ENCODE data around the gene CADM3. TPM values are rescaled to one million over a fixed set of nuclear protein-coding genes. Genes with fewer than 3 reads are reported as not detected.
A peak's percentile ranks its signal among the peaks of the same experiment; 100 is the strongest.

CADM3 gene
- total RNA-seq, 2 experiments from 2014 or later = not detected

- Mint-ChIP-seq H3K4me3 (no peak overlapping the region), H3K36me3 (ENCODE audit: low read depth) (no peaks in the 10 kb centered on the region), H3K27ac (no peak overlapping the region), H3K27me3 (peaks cover 54% of the 10 kb centered on the region), H3K4me1 (ENCODE audit: low read depth) (peaks cover 2% of the 10 kb centered on the region), H3K9me3 (no peaks in the 10 kb centered on the region)
- no peak for TF ChIP-seq CTCF (IDR thresholded peaks at IDR 0.05)
- intact Hi-C loops (cut with micrococcal nuclease) = no loop called here
- DNase-seq = no peak
- POLR2A ChIA-PET = no interaction called here
- CTCF ChIA-PET = no interaction called here
- no peak for ATAC-seq
These were observed 16.4 kb downstream of the CADM3 start for GRCh38 chr1:159187647-159188374.

GRCh38 chr1:159188375-159188788 is 17.0 kb downstream of the CADM3 start:
- no peaks in the 10 kb centered on the region for H3K36me3 Mint-ChIP-seq (ENCODE audit: low read depth)
- H3K27ac Mint-ChIP-seq = no peak overlapping the region
- H3K4me3 Mint-ChIP-seq = no peak overlapping the region
- intact Hi-C loops (cut with micrococcal nuclease) = no loop called here
- ChIA-PET POLR2A (no interaction called here), CTCF (no interaction called here)
- peaks cover 2% of the 10 kb centered on the region for H3K4me1 Mint-ChIP-seq (ENCODE audit: low read depth)
- DNase-seq = peak; percentile 27
- peak; percentile 56 for ATAC-seq
- peaks cover 53% of the 10 kb centered on the region for H3K27me3 Mint-ChIP-seq
- TF ChIP-seq CTCF (IDR thresholded peaks at IDR 0.05) = no peak
- H3K9me3 Mint-ChIP-seq = no peaks in the 10 kb centered on the region

DNA sequence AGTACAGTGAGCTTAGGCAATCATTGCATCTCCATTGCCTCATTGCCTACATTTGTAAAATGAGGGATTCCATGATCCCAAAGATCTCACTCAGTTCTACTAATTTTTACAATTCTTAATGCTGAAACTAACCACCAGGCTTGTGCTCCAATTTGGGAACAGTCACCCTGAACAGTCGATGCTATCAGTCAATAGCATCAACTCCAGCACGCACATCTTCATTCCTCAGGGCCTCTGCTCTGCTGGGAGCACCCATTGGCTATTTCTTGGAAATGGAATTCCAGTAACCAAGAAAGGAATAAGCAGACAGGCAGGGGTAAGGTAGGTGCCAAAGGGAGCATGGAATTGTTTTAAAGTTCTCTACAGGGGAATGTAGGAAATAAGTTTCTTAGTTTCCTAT is 19.0 kb downstream of the CADM3 start:
- ChIA-PET CTCF (interaction anchor here (1.8 kb wide), 1 partner anchor 23 kb away, joined by 4 read pairs; no protein-coding TSS in a partner anchor), POLR2A (no interaction called here)
- DNase-seq (no peak), ATAC-seq (no peak)
- Mint-ChIP-seq H3K9me3 (no peaks in the 10 kb centered on the region), H3K4me3 (no peak overlapping the region), H3K4me1 (ENCODE audit: low read depth) (peaks cover 2% of the 10 kb centered on the region), H3K36me3 (ENCODE audit: low read depth) (no peaks in the 10 kb centered on the region), H3K27ac (no peak overlapping the region), H3K27me3 (peaks cover 50% of the 10 kb centered on the region)
- no peak for TF ChIP-seq CTCF (IDR thresholded peaks at IDR 0.05)
- intact Hi-C loops (cut with micrococcal nuclease) = no loop called here

DNA sequence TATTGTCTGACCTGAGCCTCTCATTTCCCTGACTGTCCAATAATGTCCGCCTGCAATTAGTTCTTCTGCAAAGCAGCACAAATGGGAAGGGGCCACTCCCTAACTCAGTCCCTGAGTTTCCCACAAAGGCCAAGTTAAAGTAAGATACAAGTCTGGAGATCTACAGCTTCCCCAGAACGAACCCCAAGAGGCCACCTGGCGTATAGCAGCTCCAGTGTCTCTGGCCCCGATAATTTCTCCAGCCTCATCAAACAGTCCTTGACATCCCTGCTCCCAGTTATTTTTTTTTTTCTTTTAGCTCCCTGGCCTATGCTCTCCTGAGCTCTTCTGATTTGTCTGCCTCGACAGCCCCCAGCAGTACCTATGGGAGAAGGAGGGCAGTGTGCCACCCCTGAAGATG is 25.1 kb downstream of the CADM3 start:
- ChIA-PET POLR2A (no interaction called here), CTCF (interaction anchor here (1.5 to 5.4 kb wide), 6 partner anchors 12 to 63 kb away, joined by 6 to 65 read pairs (median 21); no protein-coding TSS in a partner anchor)
- intact Hi-C loops (cut with micrococcal nuclease) = loop anchor here (5.0 kb wide), 1 partner anchor 34 kb away; no protein-coding TSS in a partner anchor
- H3K27ac Mint-ChIP-seq = no peak overlapping the region
- H3K4me1 Mint-ChIP-seq (ENCODE audit: low read depth) = peaks cover 9% of the 10 kb centered on the region
- no peak overlapping the region for H3K4me3 Mint-ChIP-seq
- ATAC-seq (no peak), DNase-seq (no peak)
- TF ChIP-seq CTCF (IDR thresholded peaks at IDR 0.05) = no peak
- no peaks in the 10 kb centered on the region for H3K9me3 Mint-ChIP-seq
- no peaks in the 10 kb centered on the region for H3K36me3 Mint-ChIP-seq (ENCODE audit: low read depth)
- peaks cover 26% of the 10 kb centered on the region for H3K27me3 Mint-ChIP-seq

Measured in activated CD8-positive, alpha-beta T cell treated with anti-CD3 and anti-CD28 coated beads for 36 hours (primary cell).